Stimulated activated CD4-positive, alpha-beta T cell treated with anti-CD3 and anti-CD28 coated beads, Interleukin-1b, Interleukin-23, amount 100 ng/mL, for 24 hours (primary cell): ENCODE measurements around the gene ABCD1.

ENCODE experiments used
- DNase-seq, 4 experiments: peaks; one replicate each; pipeline ENCODE4 v3.0.0-alpha.2; 2020; ENCODE audit warnings: low read depth in 4 of 4, low spot score in 1 of 4

Gene ABCD1

DNA sequence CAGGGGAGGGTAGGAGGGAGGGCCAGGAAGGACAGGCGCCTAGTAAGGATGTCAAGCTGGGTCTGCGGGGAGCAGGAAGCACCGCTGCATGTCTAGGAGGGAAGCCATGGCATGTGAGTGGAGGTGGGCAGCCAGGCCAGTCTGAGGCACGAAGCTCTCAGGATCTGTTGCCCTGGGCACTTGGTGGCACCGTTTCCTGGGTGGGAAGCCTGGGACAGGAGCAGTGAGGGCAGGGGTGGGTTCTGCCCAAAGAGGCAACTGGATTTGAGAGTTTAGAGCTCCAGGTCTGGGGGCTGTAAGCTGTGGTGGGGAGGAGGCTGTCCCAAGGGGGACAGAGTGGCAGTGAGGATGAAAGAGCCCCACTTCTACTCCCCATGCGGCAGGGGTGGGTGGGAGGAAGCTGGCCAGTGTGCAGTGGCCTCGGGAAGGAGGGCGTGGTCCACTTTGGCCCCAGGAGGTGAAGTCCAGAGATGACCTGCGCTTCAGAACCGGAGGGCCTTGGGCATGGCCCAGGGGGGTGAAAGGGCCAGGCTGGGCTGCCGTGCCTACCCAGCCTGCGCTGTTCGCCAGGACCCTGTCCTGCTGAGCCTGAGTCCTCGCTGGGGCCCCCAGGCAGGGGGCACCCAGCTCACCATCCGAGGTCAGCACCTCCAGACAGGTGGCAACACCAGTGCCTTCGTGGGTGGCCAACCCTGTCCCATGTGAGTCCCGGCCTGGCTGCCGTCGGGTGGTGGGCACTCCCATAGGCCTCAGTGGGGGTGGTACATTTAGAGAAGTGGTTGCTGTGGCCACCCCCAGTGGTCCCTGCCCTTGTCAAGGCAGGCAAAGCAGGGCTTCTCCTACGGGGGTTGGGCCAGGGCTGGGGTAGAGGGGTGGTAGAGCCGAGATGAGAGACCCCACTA lies 47.9 kb downstream of the ABCD1 start:
- DNase-seq: no peak

- DNase-seq: no peak
These were observed 48.6 kb downstream of the ABCD1 start for GRCh38 chrX:153773218-153773611.

GRCh38 chrX:153773741-153774575 lies 49.3 kb downstream of the ABCD1 start:
- no peak for DNase-seq

GRCh38 chrX:153774576-153775292 lies 50.1 kb downstream of the ABCD1 start:
- no peak for DNase-seq

- no peak for DNase-seq
These were observed 50.9 kb downstream of the ABCD1 start for GRCh38 chrX:153775293-153776119.

DNA sequence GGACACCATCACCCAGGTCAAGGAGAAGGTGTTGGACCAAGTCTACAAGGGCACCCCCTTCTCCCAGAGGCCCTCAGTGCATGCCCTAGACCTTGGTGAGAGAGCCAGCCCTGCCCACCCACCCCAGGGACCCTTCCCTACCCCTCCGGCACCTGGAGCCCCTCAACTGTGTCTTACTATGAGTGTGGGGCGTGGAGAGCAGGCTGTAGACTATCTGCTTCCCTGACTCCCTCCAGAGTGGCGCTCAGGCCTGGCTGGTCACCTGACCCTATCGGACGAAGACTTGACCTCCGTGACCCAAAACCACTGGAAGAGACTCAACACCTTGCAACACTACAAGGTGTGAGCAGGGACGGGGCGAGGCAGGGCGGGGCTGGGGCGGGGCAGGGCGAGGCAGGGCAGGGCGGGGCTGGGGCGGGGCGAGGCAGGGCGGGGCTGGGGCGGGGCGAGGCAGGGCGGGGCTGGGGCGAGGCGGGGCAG lies 51.5 kb downstream of the ABCD1 start:
- no peak for DNase-seq

DNA sequence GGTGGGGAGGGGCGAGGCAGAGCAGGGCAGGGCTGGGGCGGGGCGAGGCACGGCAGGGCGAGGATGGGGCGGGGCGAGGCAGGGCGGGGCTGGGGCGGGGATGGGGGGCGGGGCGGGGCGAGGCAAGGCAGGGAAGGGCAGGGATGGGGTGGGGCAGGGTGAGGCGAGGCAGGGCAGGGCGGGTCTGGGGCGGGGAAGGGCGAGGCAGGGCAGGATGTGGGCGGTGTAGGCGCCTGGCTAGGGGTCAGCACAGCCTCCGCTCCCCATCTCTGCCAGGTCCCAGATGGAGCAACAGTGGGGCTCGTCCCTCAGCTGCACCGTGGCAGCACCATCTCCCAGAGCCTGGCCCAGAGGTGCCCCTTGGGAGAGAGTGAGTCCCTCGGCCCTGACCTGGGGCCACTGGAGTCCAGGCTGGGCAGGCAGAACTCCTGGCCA lies 52.0 kb downstream of the ABCD1 start:
- no peak for DNase-seq

DNA sequence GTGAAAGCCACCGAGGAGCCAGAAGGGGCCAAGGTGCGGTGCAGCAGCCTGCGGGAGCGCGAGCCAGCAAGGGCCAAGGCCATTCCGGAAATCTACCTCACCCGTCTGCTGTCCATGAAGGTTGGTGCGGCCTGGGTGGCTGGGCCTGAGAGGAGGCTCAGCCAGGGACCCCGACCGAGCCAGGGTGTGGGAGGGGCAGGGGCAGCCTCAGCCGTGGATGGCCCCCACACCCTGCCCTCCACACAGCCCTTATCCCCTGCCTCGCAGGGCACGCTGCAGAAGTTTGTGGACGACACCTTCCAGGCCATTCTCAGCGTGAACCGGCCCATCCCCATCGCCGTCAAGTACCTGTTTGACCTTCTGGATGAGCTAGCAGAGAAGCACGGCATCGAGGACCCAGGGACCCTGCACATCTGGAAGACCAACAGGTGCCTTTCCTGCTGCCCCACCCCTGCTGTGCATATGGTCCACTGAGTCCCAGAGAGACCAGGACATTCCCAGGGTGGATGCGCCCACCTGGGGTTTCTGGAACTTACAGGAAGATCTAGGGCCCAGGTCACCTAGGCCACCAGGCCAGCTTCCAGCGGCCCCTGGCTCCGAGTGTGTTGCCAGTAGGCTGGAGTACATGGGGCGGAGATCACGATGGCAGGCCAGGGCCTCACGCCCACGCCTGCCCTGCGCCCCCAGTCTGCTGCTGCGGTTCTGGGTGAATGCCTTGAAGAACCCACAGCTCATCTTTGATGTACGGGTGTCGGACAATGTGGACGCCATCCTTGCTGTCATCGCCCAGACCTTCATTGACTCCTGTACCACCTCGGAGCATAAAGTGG lies 52.8 kb downstream of the ABCD1 start:
- DNase-seq: no peak

- DNase-seq: no peak
These were observed 53.5 kb downstream of the ABCD1 start for GRCh38 chrX:153778181-153778580.

GRCh38 chrX:153778684-153779101 lies 54.0 kb downstream of the ABCD1 start:
- DNase-seq: no peak

DNA sequence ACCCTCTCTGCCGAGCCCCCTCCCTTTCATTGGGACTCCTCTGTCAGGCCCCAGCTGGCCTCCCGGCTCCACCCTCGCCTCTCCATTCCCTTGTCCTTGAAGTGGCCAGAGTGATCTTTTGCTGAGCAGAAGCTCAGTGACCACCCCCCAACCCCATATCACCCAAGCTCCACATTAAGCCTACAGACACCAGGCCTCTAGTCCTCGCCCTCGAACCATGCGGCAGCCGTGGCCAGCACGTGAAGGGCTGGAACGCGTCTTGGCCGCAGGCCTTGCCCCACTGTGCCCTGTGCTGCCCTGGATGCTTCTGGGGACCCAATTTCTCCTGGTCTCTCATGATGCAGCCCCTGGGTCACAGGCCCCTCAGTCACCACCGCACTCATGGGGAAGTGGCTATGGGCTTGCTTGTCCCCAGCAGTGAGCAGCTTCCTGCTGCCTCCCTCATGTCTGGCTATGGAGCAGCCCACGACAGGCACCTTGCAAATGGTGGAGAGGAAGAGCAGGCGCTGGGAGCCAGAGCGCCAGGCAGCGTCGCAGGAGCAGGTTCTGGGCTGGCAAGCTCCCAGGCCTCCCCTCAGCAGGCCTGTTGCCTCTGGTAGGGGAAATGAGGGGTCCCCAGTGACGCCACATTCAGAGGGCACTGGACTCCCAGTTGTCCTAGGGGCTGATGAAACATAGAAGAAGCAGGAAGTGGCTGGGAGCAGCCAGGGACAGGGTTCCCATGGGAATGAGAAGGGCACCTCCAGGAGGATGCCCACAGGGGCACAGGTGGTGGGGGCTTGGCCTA lies 55.4 kb downstream of the ABCD1 start:
- no peak for DNase-seq

- no peak for DNase-seq
These were observed 56.2 kb downstream of the ABCD1 start, which contains the start of gene SRPK3 for GRCh38 chrX:153780678-153781427. Gene SRPK3, plus strand, starts transcription at chrX:153781041. Its CDS starts 46 bp downstream, at chrX:153781087.

DNA sequence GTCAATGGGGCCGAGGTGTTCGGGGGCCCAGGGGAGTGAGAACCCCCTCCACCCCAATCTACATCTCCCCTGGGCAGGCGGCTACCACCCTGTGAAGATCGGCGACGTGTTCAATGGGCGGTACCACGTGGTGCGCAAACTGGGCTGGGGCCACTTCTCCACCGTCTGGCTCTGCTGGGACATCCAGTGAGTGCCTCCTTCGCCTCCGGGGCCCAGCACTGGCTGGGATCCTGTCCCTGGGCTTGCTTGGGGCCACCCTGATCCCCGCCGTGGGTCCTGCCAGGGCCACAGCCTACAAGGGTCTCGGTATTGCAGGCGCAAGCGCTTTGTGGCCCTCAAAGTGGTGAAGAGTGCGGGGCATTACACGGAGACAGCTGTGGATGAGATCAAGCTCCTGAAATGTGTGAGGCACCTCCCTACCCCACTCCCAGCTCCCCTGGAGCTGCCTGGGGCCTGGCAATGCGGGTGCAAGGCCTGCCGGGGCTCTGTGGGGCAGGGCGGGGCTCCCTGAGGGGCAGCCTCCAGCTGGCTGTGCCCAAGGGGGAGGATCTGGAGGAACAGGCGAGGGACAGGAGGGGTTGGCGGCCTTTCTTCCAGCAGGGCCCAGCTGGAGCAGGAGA lies 56.9 kb downstream of the ABCD1 start:
- no peak for DNase-seq

GRCh38 chrX:153782313-153782712 lies 57.7 kb downstream of the ABCD1 start:
- no peak for DNase-seq

DNA sequence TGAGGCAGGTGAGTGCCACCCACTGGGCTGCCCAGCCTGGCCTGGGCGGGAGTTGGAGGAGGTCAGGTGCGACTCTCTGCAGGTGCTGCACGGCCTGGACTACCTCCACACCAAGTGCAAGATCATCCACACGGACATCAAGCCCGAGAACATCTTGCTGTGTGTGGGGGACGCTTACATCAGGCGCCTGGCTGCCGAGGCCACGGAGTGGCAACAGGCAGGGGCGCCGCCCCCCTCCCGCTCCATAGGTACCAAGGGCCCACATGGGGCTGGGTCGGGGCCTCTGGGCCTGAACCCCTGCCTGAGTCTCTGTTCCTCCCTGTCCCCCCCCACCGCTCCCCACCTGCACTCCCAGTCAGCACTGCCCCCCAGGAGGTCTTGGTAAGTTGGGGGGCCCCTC lies 58.2 kb downstream of the ABCD1 start:
- no peak for DNase-seq

GRCh38 chrX:153783378-153784013 lies 58.8 kb downstream of the ABCD1 start:
- DNase-seq: no peak
